Measurements from ENCODE around the gene IL22RA2. TPM values are rescaled to one million over a fixed set of nuclear protein-coding genes. Genes with fewer than 3 reads are reported as not detected.
A peak's percentile ranks its signal among the peaks of the same experiment; 100 is the strongest.

Gene IL22RA2
- total RNA-seq, 1 experiment from 2014 or later, result not detected

DNA sequence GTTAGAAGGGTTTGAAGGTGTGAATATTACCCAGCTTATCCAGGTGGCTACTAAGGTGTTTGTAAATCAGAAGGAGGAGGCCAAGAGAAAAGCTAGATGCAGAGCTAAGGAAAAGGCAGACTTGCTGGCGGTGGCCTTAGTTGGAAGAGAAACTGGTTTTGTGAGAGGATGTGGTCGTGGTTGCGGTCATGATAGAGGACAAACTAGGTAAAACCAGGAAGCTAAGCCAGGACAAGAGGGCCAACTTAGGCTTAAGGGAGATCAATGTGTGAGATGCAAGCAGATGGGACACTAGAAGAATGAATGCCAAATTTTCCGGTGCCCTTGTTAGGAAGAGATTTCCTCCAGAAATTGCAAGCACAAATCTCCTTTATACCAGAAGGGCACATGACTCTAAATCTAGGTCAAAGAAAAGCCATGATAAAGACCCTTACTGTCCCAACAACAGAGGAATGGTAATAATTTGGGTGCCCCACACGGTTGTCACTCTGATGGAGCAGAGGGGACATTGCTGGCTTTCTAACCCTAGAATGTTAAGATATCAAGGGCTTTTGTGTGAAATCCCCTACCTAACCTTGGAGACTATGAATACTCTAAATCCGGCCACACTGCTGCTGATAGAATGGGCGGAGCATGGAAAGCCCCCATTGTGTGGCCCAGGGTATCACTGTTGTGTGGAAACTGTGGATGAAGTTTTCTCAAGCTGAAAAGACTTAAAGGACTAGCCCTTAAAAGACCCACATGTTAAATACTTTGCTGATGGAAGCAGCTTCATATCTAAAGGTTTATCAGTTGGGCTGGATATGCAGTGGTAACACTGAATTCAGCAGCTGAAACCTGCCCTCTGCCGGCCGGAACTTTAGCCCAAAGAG lies 7.8 kb downstream of the IL22RA2 start:
- POLR2A ChIA-PET (ENCODE audit: low non-redundant PET), result no interaction called here
- intact Hi-C loops (cut with micrococcal nuclease; ENCODE audit: unreplicated experiment), result no loop called here
- DNase-seq (ENCODE audit: low spot score), result peak; percentile 23
- no peaks in the 10 kb centered on the region for H3K4me1 ChIP-seq (ENCODE audit: insufficient read depth, low read length, poor library complexity, severe bottlenecking)
- H3K9me3 ChIP-seq (ENCODE audit: low read depth, low read length, poor library complexity, severe bottlenecking), result no peaks in the 10 kb centered on the region
- no peak overlapping the region for H3K4me3 ChIP-seq (ENCODE audit: low read depth, low read length, poor library complexity, severe bottlenecking)
- H3K27me3 ChIP-seq (replicated peaks; ENCODE audit: insufficient read depth, low read depth, low read length, poor library complexity), result peaks cover 9% of the 10 kb centered on the region
- CTCF ChIA-PET, result interaction anchor here (1.0 to 1.1 kb wide), 3 partner anchors 71 to 148 kb away, joined by 3 to 7 read pairs (median 5); no protein-coding TSS in a partner anchor
- H3K36me3 ChIP-seq (ENCODE audit: insufficient read depth, low read length, poor library complexity, severe bottlenecking), result no peaks in the 10 kb centered on the region
- no TSS peak for BruUV-seq (replicated peaks)
- H3K27ac ChIP-seq (ENCODE audit: low read depth, low read length, poor library complexity, severe bottlenecking), result no peak overlapping the region
- no peak for TF ChIP-seq EZH2 (IDR thresholded peaks at IDR 0.05; ENCODE audit: borderline replicate concordance, low read depth, low read length, poor library complexity, severe bottlenecking)
- TF ChIP-seq, protein P1, sequence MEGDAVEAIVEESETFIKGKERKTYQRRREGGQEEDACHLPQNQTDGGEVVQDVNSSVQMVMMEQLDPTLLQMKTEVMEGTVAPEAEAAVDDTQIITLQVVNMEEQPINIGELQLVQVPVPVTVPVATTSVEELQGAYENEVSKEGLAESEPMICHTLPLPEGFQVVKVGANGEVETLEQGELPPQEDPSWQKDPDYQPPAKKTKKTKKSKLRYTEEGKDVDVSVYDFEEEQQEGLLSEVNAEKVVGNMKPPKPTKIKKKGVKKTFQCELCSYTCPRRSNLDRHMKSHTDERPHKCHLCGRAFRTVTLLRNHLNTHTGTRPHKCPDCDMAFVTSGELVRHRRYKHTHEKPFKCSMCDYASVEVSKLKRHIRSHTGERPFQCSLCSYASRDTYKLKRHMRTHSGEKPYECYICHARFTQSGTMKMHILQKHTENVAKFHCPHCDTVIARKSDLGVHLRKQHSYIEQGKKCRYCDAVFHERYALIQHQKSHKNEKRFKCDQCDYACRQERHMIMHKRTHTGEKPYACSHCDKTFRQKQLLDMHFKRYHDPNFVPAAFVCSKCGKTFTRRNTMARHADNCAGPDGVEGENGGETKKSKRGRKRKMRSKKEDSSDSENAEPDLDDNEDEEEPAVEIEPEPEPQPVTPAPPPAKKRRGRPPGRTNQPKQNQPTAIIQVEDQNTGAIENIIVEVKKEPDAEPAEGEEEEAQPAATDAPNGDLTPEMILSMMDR (conservative IDR thresholded peaks at IDR 0.05; ENCODE audit: low read depth, low read length), result peak; percentile 51

DNA sequence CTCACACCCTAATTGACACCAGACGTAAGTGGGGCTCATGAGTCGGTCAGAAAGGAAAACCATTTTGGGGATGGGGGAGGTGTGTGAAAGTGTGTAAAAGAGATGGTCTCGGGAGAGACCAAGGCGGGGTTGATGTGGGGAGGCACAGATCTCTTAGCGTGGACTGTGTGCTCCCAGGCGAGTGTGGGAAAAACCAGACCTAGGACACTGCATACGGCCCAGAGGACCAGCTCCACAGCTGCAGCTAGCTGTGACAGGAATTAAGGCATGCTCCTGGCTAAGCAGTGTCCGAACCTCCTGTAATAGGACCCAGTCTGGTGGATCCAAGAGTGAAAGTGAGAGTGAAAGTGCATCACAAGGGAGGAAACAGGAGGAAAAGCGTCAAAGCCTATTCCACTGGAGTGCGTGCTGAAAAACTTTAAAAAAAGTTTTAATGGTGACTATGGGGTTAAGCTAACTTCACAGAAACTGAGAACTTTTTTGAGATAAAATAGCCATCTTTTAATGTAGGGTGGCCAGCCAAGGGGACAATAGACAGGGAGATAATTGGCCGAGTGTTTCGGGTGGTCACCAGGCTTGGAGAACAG lies 9.6 kb downstream of the IL22RA2 start:
- ChIA-PET CTCF (no interaction called here), POLR2A (ENCODE audit: low non-redundant PET) (no interaction called here)
- no peaks in the 10 kb centered on the region for H3K9me3 ChIP-seq (ENCODE audit: low read depth, low read length, poor library complexity, severe bottlenecking)
- intact Hi-C loops (cut with micrococcal nuclease; ENCODE audit: unreplicated experiment), result no loop called here
- TF ChIP-seq, protein P1 (conservative IDR thresholded peaks at IDR 0.05; ENCODE audit: low read depth, low read length), result no peak
- TF ChIP-seq EZH2 (IDR thresholded peaks at IDR 0.05; ENCODE audit: borderline replicate concordance, low read depth, low read length, poor library complexity, severe bottlenecking), result no peak
- H3K27ac ChIP-seq (ENCODE audit: low read depth, low read length, poor library complexity, severe bottlenecking), result no peak overlapping the region
- no peaks in the 10 kb centered on the region for H3K36me3 ChIP-seq (ENCODE audit: insufficient read depth, low read length, poor library complexity, severe bottlenecking)
- H3K4me1 ChIP-seq (ENCODE audit: insufficient read depth, low read length, poor library complexity, severe bottlenecking), result no peaks in the 10 kb centered on the region
- DNase-seq (ENCODE audit: low spot score), result no peak
- BruUV-seq (replicated peaks), result no TSS peak
- H3K27me3 ChIP-seq (replicated peaks; ENCODE audit: insufficient read depth, low read depth, low read length, poor library complexity), result peaks cover 16% of the 10 kb centered on the region
- no peak overlapping the region for H3K4me3 ChIP-seq (ENCODE audit: low read depth, low read length, poor library complexity, severe bottlenecking)

DNA sequence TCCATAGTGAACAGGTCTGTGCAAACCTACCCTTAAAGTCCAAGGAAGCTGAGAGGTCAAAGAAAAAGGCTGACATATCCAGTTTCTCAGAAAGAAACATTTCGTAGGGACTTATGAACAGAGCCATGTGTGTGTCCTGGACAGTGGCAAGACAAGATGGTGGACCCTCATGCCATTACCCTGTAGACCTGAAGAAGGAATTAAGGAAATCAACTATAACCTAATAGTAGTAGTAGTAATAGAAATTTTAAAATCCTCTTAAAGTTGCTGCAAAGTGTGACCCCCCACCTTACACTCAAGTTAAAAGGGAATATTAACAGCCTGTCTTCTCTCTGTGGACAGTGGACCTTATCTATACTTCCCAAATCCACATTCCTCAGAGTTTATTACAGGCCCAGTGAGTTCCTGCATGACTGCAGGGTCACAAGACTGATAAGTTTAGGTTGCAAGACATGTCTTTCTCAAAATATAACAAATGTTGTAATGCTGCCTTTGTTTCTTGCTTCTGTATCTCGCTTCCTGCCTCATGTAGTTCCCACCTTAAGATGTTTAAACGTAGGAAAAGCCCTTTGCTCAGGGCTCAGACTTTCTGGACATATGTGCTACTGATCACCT lies 10.6 kb downstream of the IL22RA2 start:
- no peaks in the 10 kb centered on the region for H3K4me1 ChIP-seq (ENCODE audit: insufficient read depth, low read length, poor library complexity, severe bottlenecking)
- no peak overlapping the region for H3K27ac ChIP-seq (ENCODE audit: low read depth, low read length, poor library complexity, severe bottlenecking)
- ChIA-PET CTCF (no interaction called here), POLR2A (ENCODE audit: low non-redundant PET) (no interaction called here)
- no peaks in the 10 kb centered on the region for H3K9me3 ChIP-seq (ENCODE audit: low read depth, low read length, poor library complexity, severe bottlenecking)
- no TSS peak for BruUV-seq (replicated peaks)
- H3K36me3 ChIP-seq (ENCODE audit: insufficient read depth, low read length, poor library complexity, severe bottlenecking), result no peaks in the 10 kb centered on the region
- no peak for TF ChIP-seq EZH2 (IDR thresholded peaks at IDR 0.05; ENCODE audit: borderline replicate concordance, low read depth, low read length, poor library complexity, severe bottlenecking)
- no peak overlapping the region for H3K4me3 ChIP-seq (ENCODE audit: low read depth, low read length, poor library complexity, severe bottlenecking)
- peaks cover 16% of the 10 kb centered on the region for H3K27me3 ChIP-seq (replicated peaks; ENCODE audit: insufficient read depth, low read depth, low read length, poor library complexity)
- intact Hi-C loops (cut with micrococcal nuclease; ENCODE audit: unreplicated experiment), result no loop called here
- DNase-seq (ENCODE audit: low spot score), result no peak
